GM12875 (cell line): ENCODE data around the gene ITK.

Experiments
- H3K4me3 ChIP-seq: one replicate; pipeline ENCODE4 v1.5.1; 2011; ENCODE audit warnings: low read depth, low read length, control low read depth
- CTCF ChIP-seq: IDR thresholded peaks from 2 replicates; pipeline ENCODE4 v1.5.1; 2011; ENCODE audit warnings: low read depth, mild to moderate bottlenecking, control low read depth, inconsistent platforms, low read length, moderate library complexity, borderline replicate concordance; ENCODE audit not compliant: insufficient read depth

The ITK gene

GRCh38 chr5:157270771-157271170, 90.1 kb downstream of the ITK start:
- H3K4me3 ChIP-seq, result no peak overlapping the region
- TF ChIP-seq CTCF, result no peak

GRCh38 chr5:157271740-157272271, 91.2 kb downstream of the ITK start:
- H3K4me3 ChIP-seq, result peak overlapping the region; percentile 18
- no peak for TF ChIP-seq CTCF

GRCh38 chr5:157273131-157273556, 92.5 kb downstream of the ITK start:
- H3K4me3 ChIP-seq, result peak overlapping the region; percentile 12

GRCh38 chr5:157275403-157275802, 94.8 kb downstream of the ITK start:
- TF ChIP-seq CTCF, result no peak
- H3K4me3 ChIP-seq, result no peak overlapping the region

More at GRCh38 chr5:157273131-157273556, 92.5 kb downstream of the ITK start:
- no peak for TF ChIP-seq CTCF

GRCh38 chr5:157278319-157279037, 97.8 kb downstream of the ITK start:
- no peak overlapping the region for H3K4me3 ChIP-seq
- TF ChIP-seq CTCF, result no peak

GRCh38 chr5:157279605-157280239, 99.1 kb downstream of the ITK start:
- TF ChIP-seq CTCF, result no peak
- H3K4me3 ChIP-seq, result no peak overlapping the region

GRCh38 chr5:157280927-157281326, 100.3 kb downstream of the ITK start:
- no peak for TF ChIP-seq CTCF
- no peak overlapping the region for H3K4me3 ChIP-seq
